K562 (cell line): ENCODE data around the gene RRBP1.

Experiments
- MAZ ChIP-seq, 2 experiments: fragments of 450-650 bp in 1 of 2; sonication (generic) in 1 of 2; formaldehyde crosslinking; IDR thresholded peaks in 1 of 2; conservative IDR thresholded peaks in 1 of 2; 2 replicates each; pipeline versions ENCODE4 v1.4.0 to v1.5.0; 2020; ENCODE audit warnings: mild to moderate bottlenecking in 1 of 2, missing genetic modification reagents in 1 of 2
- SP1 ChIP-seq: sonication (generic); formaldehyde crosslinking; IDR thresholded peaks from 2 replicates; pipeline ENCODE4 v1.8.1; 2022; ENCODE audit warnings: mild to moderate bottlenecking, missing genetic modification reagents

DNA sequence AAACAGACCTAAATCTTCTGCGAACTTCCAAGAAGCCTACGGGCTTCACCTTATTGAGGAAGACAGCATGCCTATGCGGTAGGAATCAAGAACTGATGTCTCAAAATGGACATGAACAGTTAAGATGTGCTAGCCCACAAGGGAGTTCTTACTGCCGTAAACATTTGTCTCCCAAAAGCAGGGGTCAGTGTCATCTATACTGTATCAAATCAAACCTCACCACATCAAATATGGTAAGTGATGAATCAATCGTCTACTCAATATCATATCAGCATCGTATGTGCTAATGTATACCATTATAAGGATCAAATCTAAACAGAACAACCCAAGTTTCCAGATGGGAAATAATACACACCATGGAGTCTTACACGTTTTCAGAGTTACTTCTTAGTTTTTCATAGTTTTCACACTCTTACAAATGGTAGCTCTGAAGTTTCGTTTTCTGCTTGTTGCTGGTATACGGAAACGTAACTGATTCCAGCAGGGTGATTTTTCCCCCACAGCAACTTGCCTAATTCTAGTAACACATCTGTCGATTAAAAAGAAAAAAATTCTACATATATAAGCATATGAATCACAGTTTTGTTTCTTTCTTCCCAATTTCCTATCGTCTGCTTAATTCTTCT is 12.6 kb downstream of the RRBP1 start:
- TF ChIP-seq MAZ (CRISPR knock-in tag; conservative IDR thresholded peaks at IDR 0.05 in 1 of 2, IDR thresholded peaks at IDR 0.05 in 1 of 2) (no peak), SP1 (CRISPR knock-in tag) (no peak)
